Measurements from ENCODE around the gene CPM. TPM values are rescaled to one million over a fixed set of nuclear protein-coding genes. Genes with fewer than 3 reads are reported as not detected.

The CPM gene
- total RNA-seq, 4 donors from 2014 or later: 25.7 to 60.4 (median 43.2) TPM

DNA sequence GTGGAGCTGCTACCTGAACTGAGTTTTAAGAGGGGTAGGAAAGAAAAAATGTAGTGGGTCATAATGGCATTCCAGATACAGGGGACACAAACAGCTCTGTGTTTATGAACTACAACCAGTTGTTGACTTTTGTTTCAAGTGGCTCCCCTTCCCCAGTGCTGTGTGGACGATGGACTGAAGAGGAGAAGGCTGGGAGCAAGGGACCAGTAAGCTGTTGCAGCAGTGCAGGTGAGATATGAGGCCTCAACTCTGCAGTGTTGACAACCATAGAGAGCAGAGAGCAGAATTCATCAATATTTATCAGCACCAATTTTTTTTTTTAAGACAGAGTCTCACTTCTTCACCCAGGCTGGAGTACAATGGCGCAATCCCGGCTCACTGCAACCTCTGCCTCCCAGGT lies 78.4 kb downstream of the CPM start:
- H3K9me3 ChIP-seq: no peaks in the 10 kb centered on the region
- 95% methylated on average over 3 of the region's 3 CpGs for WGBS, 2 donors
- no peak for DNase-seq
- intact Hi-C loops (cut with DNase I): no loop called here
- H3K27me3 ChIP-seq: no peaks in the 10 kb centered on the region
- no peak overlapping the region for H3K4me3 ChIP-seq (replicated peaks in 1 of 3)
- peaks cover 8 to 10% of the 10 kb centered on the region in 2 donors for H3K4me1 ChIP-seq
- H3K27ac ChIP-seq: no peak overlapping the region
- TF ChIP-seq, protein P1, sequence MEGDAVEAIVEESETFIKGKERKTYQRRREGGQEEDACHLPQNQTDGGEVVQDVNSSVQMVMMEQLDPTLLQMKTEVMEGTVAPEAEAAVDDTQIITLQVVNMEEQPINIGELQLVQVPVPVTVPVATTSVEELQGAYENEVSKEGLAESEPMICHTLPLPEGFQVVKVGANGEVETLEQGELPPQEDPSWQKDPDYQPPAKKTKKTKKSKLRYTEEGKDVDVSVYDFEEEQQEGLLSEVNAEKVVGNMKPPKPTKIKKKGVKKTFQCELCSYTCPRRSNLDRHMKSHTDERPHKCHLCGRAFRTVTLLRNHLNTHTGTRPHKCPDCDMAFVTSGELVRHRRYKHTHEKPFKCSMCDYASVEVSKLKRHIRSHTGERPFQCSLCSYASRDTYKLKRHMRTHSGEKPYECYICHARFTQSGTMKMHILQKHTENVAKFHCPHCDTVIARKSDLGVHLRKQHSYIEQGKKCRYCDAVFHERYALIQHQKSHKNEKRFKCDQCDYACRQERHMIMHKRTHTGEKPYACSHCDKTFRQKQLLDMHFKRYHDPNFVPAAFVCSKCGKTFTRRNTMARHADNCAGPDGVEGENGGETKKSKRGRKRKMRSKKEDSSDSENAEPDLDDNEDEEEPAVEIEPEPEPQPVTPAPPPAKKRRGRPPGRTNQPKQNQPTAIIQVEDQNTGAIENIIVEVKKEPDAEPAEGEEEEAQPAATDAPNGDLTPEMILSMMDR (IDR thresholded peaks at IDR 0.05): no peak
- no peak for TF ChIP-seq POLR2A (IDR thresholded peaks at IDR 0.05)
- no peaks in the 10 kb centered on the region for H3K36me3 ChIP-seq

DNA sequence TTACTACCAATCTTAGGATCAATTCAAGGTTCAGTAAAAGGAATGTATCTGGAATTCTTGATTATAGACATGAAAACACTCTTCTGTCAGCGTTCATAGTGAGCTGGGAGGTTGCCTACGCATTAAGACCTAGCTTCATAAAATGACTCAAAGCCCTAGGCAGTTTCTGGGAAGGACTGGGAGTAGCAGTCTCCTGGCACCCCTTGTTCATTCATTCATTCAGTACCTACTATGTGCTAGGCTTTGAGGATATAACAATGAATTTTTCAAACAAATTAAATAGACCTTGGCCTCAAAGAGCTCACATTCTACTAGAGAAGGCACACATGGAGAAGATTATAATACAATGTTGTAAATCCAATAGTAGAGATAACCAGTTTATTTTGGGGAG lies 78.9 kb downstream of the CPM start:
- no peak for TF ChIP-seq POLR2A (IDR thresholded peaks at IDR 0.05)
- TF ChIP-seq, protein P1 (IDR thresholded peaks at IDR 0.05): no peak
- H3K27ac ChIP-seq: no peak overlapping the region
- DNase-seq: no peak
- H3K36me3 ChIP-seq: no peaks in the 10 kb centered on the region
- H3K4me1 ChIP-seq: peaks cover 8 to 10% of the 10 kb centered on the region in 2 donors
- intact Hi-C loops (cut with DNase I): no loop called here
- H3K9me3 ChIP-seq: no peaks in the 10 kb centered on the region
- no peaks in the 10 kb centered on the region for H3K27me3 ChIP-seq
- 88 to 96% methylated on average over 2 of the region's 2 CpGs for WGBS, 2 donors
- H3K4me3 ChIP-seq (replicated peaks in 1 of 3): no peak overlapping the region

DNA sequence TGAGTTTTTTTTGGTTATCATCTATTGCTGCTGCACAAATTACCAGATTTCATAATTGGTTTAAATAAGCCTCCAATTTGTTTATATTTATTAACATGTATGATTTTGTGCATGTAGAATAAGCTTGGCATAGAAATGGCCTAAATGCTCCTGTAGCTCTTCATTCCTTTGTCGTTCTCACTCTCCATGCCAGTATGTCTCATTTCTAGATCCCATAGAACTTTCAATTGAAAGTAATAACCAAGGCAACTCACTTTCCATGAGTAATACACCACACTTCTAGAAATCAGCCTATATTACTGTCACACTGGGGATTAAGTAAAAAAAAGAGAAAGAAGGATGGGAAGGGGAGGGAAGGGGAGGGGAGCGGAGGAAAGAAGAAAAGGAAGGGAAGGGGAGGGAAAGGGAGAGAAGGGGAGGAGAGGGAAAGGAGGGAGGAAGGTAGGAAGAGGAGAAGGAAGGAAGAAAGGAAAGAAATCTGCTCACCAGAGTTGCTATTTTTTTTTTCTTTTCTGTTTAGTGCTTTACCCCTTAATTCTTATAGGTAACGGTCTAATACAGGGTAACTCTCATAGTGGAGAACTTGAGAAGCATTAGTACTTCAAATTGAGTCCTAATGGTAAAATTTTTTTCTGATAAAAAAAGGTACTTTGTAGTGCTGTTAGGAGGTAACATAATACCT lies 79.4 kb downstream of the CPM start:
- Histone ChIP-seq H3K4me3 (replicated peaks in 1 of 3) (no peak overlapping the region), H3K27ac (no peak overlapping the region), H3K36me3 (no peaks in the 10 kb centered on the region), H3K27me3 (no peaks in the 10 kb centered on the region), H3K9me3 (no peaks in the 10 kb centered on the region), H3K4me1 (peaks cover 8 to 10% of the 10 kb centered on the region in 2 donors)
- TF ChIP-seq POLR2A (IDR thresholded peaks at IDR 0.05): no peak
- TF ChIP-seq, protein P1 (IDR thresholded peaks at IDR 0.05): no peak
- no peak for DNase-seq
- intact Hi-C loops (cut with DNase I): no loop called here
- WGBS, 2 donors: 89 to 92% methylated on average over 3 of the region's 3 CpGs

DNA sequence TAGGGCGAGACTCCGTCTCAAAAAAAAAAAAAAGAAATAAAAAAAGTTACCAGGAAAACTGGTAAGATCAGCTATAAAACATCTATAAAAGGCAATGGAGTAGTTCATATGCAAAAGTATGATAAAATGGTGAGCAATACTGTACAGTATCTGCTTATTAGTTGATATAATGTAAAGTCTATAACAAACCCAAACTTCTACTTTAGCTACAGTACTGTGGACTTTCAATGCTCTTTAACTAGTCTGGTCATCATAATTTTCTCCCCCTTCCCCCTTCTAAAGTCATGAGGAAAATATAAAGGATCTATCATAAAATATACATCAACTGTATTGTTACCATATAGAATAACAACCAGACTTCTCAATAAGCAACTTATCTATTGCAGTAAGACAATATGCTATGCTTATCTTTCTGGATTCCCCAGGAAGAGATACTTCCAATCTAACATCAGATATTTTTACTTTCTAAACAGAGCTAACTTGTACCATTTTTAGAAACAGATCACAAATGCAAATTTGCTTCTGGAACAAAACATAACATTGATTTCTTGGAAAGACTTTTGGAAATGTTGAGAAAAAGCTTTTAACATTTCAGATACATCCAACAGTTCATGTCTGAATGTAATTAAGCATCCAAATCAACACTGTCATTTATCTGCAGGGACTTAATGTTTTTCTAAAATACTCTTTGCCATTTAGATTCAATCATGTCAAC lies 81.2 kb downstream of the CPM start:
- H3K9me3 ChIP-seq: no peaks in the 10 kb centered on the region
- no peaks in the 10 kb centered on the region for H3K27me3 ChIP-seq
- H3K36me3 ChIP-seq: no peaks in the 10 kb centered on the region
- H3K27ac ChIP-seq: no peak overlapping the region
- 96 to 98% methylated on average over 2 of the region's 2 CpGs for WGBS, 2 donors
- H3K4me3 ChIP-seq (replicated peaks in 1 of 3): no peak overlapping the region
- no peak for TF ChIP-seq POLR2A (IDR thresholded peaks at IDR 0.05)
- TF ChIP-seq, protein P1 (IDR thresholded peaks at IDR 0.05): no peak
- DNase-seq: no peak
- intact Hi-C loops (cut with DNase I): no loop called here
- H3K4me1 ChIP-seq: peaks cover 7 to 9% of the 10 kb centered on the region in 2 donors

- TF ChIP-seq, protein P1 (IDR thresholded peaks at IDR 0.05): no peak
- TF ChIP-seq POLR2A (IDR thresholded peaks at IDR 0.05): no peak
- H3K4me1 ChIP-seq: no peaks in the 10 kb centered on the region
- DNase-seq: no peak
- H3K4me3 ChIP-seq (replicated peaks in 1 of 3): no peak overlapping the region
- 70 to 79% methylated on average over 4 of the region's 4 CpGs for WGBS, 2 donors
- no peaks in the 10 kb centered on the region for H3K9me3 ChIP-seq
- H3K27ac ChIP-seq: no peak overlapping the region
- no peaks in the 10 kb centered on the region for H3K27me3 ChIP-seq
- H3K36me3 ChIP-seq: no peaks in the 10 kb centered on the region
- intact Hi-C loops (cut with DNase I): no loop called here
Measured at GRCh38 chr12:68850390-68850789, 82.6 kb downstream of the CPM start.
